Skeletal muscle cell (primary cell): ENCODE data around the gene PIK3R2.
A peak's percentile ranks its signal among the peaks of the same experiment; 100 is the strongest.

ENCODE experiments used
- DNase-seq: peaks from one replicate; pipeline ENCODE4 v3.0.0-alpha.2; 2010; ENCODE audit warnings: low read depth
- H3K4me3 ChIP-seq: 2 replicates; pipeline ENCODE4 v1.5.1; 2011; ENCODE audit warnings: low read depth, mild to moderate bottlenecking, control low read depth, low read length, moderate library complexity

Gene PIK3R2

DNA sequence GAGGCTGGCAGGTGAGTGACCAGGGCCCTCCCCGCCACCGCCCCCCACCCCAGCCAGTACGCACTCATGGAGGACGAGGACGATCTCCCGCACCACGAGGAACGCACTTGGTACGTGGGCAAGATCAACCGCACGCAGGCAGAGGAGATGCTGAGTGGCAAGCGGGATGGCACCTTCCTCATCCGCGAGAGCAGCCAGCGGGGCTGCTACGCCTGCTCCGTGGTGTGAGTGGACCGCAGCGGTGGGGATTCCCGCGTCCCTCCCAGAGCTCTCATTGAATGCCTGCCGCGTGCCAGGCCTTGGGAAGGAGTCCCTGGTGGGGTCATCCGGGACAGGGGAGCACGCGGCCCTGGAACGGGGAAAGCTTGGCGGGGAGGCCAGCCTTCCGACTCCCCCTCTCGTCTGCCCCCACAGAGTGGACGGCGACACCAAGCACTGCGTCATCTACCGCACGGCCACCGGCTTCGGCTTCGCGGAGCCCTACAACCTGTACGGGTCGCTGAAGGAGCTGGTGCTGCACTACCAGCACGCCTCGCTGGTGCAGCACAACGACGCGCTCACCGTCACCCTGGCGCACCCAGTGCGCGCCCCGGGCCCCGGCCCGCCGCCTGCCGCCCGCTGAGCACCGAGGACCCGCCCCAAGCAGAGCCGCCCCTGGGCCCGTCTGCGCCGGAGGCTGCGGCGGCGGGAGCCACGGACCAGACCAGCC, 15.9 kb downstream of the PIK3R2 start:
- no peak for DNase-seq
- no peak overlapping the region for H3K4me3 ChIP-seq

DNA sequence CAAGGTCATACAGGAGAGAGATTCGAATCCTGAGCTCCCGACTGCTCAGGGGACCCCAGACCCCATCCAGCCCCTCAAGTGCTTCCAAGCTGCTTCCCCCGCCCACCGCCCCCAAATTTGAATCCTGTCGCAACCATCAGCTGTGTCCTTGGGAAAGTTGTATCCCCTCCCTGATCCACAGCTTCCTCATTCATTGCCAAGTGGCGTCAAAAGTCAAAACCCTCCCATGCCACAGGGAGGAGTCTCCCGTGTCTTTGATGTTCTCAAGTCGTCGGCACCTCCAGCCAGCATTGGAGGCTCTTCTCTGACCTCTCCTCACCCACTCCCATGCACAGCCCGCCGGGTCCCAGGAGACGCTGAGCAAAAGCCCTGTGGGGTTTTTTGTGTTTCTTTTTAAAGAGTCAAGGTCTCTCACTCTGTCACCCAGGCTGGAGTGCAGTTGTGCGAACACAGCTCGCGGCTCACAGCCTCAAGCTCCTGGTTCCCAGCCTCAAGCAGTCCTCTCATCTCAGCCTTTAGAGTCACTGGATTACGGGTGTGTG, 17.8 kb downstream of the PIK3R2 start:
- no peak for DNase-seq
- H3K4me3 ChIP-seq, result no peak overlapping the region

DNA sequence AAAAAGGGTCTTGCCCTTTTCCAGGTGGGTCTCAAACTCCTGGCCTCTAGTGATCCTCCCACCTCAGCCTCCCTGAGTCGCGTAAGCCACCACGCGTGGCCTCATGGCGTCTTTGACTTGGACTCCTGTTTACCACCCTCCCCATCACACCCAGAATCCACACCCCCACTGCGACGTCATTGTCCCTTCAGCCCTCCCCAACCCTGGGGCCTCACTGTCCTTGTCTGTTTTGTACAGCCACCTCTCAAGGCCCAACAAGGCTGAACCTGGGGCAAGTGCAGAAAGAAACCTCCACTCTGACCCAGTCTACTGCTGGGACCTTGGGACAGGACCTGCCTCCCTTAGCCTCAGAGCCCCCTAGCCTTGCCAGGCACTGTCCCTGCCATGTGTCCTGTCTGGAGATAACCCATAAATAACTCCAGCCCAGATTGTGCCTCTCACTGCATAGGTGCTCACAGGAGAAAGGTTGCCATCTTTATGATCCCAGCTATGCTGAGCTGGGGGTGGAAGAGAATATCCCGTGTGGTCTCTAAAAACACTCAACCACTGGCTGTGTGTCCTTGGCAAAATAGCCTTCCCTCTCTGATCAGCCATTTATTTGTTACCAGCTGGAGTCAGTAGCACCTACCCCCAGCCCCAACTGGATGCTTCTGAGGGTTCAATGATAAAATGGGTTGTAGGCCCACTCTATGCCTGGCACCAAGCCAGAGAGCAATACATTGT, 18.8 kb downstream of the PIK3R2 start:
- H3K4me3 ChIP-seq, result no peak overlapping the region
- DNase-seq, result no peak

DNA sequence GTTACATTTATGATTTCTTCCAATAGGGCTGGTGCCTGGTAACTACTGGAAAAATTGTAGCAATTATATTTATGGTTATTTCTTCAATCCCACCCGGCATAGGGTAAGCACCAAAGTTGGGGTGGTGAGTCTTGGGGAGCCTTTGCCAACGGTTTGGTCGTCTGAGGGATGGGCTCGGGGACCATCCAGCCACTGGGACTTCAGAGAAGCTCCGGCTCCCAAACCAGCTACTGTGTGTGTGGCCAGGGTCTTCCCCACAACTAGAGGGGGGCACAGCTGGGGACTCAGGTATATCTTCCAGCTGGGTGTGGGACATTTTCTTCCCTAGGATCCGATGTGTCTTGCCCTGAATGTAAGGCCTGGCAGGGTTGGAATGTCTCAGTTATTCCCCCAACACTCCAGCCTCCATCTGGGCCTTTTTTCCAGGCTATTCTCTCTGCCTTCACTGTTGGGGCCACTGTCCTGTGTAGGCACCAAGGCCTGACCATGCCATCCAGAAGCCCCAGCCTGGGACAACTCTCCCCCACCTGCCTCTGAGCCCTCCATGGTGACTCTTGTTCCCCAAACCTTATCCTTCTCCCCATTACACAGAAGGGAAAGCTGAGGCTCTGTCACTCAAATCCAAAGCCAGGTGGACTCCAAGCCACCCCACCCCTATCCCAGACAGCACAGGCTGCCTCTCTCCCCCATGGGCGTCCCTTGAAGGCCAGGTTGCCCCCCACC, 19.5 kb downstream of the PIK3R2 start:
- no peak overlapping the region for H3K4me3 ChIP-seq
- no peak for DNase-seq

DNA sequence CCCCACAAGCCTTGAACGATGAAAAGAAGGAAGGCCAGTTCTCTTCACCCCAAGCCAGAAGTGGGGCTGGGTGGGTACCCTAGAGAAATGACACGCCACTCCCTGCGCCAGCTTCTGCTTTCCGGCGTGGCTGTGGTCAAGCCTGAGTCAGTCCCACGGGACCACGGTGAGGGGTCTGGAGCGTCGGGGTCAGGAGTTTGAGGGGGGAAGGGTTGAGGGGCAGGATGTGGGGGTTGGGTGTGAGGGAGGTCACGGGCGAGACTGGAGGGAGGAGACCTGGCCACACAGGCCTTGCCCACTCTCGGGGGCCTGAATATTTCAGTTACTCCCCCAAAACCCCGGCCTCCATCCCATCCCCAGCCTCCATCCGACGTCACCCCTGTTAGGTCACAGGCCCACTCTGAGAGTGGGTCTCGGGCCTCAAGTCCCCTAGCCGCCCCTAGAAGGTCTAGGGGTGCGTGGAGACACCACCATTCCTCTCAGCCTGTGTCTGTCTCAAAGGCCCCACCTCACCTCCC, 20.1 kb downstream of the PIK3R2 start:
- no peak for DNase-seq
- peak overlapping the region; percentile 64 for H3K4me3 ChIP-seq

DNA sequence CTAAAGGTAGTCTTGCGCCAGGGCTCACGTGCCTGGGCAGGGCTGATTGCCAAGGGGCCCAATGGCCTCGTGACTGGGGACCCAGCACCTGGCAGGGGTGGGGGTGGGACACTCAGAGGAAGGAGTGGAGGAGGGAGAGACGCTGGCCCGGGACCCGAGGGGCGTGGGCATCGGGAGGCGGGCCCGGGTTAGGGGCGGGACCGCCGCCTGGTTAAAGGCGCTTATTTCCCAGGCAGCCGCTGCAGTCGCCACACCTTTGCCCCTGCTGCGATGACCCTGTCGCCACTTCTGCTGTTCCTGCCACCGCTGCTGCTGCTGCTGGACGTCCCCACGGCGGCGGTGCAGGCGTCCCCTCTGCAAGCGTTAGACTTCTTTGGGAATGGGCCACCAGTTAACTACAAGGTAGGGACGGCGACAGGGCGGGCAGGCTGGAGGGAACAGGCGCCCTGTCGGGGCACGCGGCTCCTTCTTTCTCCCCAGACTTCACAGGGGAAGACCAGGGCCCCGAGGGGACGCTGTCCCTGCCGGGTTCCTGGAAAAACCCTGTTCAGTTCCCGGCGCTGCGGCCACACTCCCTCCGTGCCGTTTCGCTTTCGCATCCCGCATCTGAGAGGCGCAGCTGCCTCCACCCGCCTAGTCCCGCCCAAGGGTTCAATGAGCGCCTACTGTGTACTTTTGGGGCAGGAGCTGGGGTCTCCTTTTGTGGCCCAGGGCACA, 20.8 kb downstream of the PIK3R2 start, which contains the start of gene IFI30:
TSS of gene IFI30 (plus strand) at position 242 of the 717 bp plus-strand sequence. CDS start at position 271, 29 bp downstream.
- H3K4me3 ChIP-seq, result peak within 1 kb of the TSS; percentile 64
- DNase-seq, result no peak

DNA sequence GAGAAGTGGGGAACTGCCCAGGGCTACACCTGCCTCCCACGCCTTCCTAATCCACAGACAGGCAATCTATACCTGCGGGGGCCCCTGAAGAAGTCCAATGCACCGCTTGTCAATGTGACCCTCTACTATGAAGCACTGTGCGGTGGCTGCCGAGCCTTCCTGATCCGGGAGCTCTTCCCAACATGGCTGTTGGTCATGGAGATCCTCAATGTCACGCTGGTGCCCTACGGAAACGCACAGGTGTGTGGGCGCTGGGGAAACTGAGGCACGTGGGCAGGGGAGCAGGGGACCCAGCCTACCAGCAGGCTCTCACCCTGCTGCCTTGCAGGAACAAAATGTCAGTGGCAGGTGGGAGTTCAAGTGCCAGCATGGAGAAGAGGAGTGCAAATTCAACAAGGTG, 22.0 kb downstream of the PIK3R2 start:
- H3K4me3 ChIP-seq, result no peak overlapping the region
- DNase-seq, result no peak

DNA sequence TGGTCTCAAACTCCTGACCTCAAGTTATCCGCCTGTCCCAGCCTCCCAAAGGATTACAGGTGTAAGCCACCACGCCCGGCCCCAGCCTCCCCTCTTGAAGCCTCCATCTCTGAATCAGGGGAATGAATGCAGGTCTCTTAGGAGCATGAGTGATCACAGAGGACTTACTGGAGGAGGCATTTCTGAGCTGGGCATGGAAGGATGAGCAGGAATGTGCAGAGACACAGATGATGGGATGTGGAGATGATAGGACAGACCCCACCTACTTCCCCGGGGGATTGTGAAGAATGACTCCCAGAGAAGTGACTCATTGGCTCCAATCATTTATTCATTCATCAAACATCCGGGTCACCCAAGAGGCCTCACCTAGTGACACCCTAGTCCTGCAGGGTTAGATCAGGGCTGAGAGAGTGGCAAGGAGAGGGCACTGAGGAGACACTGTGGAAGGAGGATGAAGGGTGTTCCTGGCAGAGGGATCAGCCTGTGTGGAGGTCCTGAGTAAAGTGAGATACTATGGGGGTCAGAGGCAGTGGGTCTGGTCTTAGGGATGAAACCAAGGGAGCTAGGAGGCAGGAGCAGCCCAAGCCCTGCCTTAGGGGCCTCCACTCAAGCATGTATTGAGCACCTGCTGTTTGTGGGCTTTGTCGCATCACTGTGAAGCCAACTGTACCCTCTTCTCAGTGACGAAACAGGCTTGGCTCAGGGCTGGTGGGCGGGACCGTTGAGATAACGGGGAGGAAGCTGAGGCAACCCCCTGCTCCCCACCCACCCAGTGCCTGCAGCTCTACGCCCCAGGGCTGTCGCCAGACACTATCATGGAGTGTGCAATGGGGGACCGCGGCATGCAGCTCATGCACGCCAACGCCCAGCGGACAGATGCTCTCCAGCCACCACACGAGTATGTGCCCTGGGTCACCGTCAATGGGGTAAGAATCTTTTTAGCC, 23.7 kb downstream of the PIK3R2 start:
- H3K4me3 ChIP-seq, result no peak overlapping the region
- DNase-seq, result no peak

DNA sequence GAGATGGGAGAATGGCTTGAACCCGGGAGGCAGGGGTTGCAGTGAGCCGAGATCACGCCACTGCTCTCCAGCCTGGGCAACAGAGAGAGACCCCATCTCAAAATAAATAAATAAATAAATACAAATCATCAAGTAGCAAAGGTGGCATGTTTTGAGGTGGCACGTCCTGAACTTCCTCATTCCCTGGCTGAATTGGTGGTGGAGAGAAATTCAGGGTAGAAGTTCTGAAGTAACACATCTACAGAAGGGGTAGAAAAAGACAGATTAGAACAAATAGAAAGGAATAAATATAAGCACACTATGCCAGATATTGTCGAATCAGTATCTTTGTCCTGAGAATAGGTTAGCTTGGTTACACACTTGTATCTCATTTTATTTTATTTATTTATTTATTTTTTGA, 27.0 kb downstream of the PIK3R2 start:
- no peak overlapping the region for H3K4me3 ChIP-seq

DNA sequence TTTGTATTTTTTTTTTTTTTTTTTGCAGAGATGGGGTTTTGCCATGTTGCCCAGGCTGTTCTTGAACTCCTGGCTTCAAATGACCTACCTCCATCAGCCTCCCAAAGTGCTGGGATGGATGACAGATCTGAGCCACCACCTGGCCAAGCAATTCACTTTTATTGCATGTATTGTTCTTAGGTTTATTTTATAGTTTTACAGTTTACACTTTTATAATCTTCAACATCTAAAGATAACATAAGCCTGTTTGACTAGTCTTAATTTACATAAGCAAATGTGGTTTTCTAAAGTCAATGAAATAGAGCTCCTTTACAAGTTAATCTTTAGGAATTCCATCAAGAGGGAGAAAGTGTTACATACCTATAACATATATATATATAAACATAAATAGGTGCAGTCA, 30.6 kb downstream of the PIK3R2 start:
- no peak overlapping the region for H3K4me3 ChIP-seq
- no peak for DNase-seq

More for the DNA sequence above, 27.0 kb downstream of the PIK3R2 start:
- DNase-seq, result no peak

DNA sequence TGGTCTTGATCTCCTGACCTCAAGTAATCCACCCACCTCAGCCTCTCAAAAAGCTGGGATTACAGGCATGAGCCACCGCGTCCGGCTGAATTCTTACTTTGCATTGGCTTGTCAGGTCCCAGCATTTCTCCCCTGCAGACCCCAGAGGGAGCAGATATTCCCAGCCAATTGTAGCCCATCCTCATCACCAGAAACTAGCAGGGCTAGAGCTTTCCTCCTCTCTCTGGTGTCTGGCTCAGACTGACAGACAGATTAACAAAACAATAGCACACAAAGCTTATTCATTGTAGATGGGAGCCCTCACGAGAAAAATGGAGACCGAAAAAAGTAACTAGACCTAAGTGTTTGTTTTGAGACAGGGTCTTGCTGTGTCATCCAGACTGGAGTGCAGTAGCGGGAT, 32.6 kb downstream of the PIK3R2 start:
- no peak for DNase-seq
- no peak overlapping the region for H3K4me3 ChIP-seq

DNA sequence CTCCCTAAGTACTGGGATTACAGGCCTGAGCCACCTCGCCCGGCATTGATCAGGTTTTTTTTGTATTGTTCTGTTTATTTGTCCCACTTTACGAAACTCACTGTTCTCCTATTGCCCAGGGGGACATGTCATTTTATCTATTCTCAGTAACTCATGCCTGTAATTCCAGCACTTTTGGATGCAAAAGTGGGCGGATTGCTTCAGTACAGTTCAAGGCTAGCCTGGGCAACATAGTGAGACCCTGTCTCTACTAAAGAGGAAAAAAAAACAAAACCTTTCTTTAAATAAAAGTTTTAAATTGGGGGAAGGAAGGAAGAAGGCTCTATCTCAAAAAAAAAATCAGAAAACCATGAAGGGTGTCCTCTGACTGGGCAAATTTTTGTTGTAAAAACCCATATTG, 37.3 kb downstream of the PIK3R2 start:
- no peak overlapping the region for H3K4me3 ChIP-seq
- no peak for DNase-seq

DNA sequence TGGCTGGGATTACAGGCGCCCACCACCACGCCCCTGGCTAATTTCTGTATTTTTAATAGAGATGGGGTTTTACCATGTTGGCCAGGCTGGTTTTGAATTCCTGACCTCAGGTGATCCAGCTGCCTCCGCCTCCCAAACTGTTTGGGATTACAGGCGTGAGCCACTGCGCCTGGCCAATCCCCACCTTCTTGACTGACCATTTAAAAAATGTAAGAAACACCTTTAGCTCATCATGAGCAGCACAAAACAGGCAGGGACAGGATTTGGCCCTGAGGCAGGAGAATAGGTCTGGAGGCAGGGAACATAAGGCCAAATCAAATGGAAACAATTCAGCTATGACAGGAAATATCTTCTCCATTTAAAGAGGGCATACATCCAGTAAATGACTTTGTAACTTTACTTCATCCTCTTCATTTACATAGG, 38.7 kb downstream of the PIK3R2 start:
- H3K4me3 ChIP-seq, result peak overlapping the region; percentile 60
- DNase-seq, result no peak

DNA sequence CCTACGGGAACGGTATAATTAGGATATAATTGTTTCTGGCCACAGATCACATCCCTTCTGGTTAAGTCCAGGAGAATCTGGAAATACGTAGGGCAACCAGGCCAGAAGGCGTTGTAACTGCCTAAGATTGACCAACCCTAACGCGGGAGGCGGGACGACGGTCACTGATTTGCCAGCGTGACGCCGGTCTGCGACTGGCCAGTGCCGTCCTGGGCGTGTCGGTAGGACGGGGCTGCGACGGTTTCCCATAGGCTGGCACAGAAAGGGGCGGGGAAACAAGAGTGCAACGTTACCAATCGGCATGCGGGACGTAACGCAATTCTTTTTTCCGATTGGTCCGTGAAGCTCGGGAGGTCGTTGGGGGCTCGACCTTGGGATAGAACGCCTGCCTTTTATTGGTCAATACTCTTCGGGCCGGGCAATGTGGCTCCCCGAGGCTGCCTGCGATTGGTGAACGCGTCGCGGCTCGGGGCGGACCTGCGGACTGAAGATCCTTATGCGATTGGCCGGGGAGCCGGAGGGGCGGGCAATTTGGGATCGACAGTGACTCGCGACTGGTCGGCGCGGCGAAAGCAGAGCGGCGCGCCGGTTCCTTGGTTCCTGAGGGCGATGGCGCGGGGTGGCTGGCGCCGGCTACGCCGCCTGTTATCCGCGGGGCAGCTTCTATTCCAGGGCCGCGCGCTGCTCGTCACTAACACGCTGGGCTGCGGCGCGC, 39.9 kb downstream of the PIK3R2 start, which contains the start of gene MPV17L2:
TSS of gene MPV17L2 (plus strand) at position 546 of the 715 bp plus-strand sequence. CDS start at position 610, 64 bp downstream.
- peak within 1 kb of the TSS; percentile 85 for H3K4me3 ChIP-seq
- peak; percentile 100 for DNase-seq

DNA sequence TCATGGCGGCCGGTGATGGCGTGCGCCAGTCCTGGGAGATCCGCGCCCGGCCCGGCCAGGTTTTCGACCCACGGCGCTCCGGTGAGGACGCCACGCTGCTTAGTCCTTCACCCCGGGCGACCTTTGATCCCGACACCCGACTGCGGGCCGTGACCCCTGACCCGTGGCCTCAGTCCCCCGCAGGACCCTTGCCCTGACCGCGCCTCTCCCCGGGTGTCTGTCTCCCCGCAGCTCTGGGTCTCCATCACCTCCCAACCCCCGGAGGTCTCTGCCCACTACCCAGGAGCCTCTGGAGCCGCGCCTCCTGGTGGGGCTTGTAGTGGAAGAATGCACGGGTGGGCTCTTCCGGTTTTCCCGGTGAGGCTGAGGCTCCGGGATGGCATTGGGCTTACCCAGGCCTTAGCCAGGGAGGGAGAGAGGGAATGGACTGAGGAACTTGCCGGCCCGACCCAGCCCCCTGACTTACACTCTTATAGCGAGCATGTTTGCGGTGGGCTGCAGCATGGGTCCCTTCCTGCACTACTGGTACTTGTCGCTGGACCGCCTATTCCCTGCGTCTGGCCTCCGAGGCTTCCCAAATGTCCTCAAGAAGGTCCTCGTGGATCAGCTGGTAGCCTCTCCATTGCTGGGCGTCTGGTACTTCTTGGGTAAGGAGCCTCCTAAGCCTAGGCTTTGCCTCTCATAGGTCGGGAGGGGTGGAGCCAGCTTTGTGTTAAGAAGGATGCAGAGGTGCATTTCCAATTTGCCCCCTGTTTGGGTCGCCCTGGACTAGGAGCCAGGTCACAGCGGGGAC, 40.6 kb downstream of the PIK3R2 start:
- no peak for DNase-seq
- peak overlapping the region; percentile 85 for H3K4me3 ChIP-seq

DNA sequence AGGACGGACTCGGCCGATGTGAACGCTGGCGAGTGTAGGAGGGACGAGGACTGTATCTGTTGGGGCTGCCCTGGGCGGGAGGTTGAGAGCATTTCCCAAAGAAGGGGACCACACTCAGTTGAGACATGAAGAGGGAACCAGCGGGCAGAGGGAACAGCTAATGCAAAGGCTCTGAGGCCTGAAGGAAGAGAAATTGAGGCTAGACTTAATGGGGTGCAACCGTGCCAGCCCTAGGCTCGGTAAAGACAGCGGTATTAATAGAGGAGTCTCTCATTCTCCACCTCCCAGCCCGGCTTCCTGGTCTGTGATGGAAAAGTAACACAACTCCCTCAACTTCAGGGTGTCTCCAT, 41.2 kb downstream of the PIK3R2 start:
- peak overlapping the region; percentile 85 for H3K4me3 ChIP-seq
- no peak for DNase-seq
